GM18508 (cell line): ENCODE measurements around the gene ACACA.
"Not testable (repeated sequence)": the region's sequence is repeated elsewhere in the genome, so short reads cannot be mapped to it uniquely, and the experiment has no call there.

Experiments
- ATAC-seq: cut with Tn5 transposase; IDR thresholded peaks from one replicate; pipeline ENCODE4 v1.9.1; 2021; ENCODE audit warnings: moderate number of reproducible peaks; ENCODE audit not compliant: insufficient read depth, unreplicated experiment

The ACACA gene

DNA sequence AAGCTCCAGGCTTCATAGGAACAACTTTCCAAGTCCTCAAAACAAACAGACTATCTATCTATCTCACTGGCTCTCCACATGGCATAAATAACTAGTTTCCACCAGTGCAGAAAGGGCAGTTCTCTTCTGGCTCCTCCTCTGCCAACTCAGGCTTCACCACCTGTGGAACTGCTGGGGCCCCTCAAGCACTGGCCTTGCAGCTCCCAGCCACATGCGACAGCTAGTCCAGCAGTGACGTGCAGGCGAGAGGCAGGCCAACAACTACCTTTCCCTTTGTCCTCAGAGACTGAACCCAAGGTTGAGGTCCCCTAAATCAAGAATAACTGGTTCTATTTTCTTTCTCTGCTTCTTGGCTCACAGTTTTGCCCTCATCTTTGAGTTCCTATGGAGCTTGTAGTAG lies 320.3 kb downstream of the ACACA start:
- ATAC-seq, result no peak

DNA sequence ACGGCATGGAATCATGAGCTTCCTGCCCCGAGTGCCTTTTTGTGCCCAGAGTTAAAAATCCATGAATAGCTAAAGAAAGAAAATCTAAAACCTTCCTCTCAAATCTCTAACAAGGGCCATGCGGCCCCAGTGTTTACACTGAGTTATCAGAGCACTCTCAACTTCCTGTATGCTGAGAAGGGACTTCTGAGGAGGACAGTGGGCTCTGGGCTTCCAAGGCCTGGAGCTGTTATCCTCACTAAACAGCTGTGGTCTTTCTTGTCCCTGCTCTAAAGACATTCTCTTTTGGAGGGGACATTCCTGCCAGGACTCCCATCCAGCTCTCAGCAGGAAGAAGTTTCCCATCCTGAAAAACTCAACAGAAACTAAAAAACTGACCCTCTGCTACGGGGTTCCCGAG lies 322.3 kb downstream of the ACACA start:
- ATAC-seq, result no peak

DNA sequence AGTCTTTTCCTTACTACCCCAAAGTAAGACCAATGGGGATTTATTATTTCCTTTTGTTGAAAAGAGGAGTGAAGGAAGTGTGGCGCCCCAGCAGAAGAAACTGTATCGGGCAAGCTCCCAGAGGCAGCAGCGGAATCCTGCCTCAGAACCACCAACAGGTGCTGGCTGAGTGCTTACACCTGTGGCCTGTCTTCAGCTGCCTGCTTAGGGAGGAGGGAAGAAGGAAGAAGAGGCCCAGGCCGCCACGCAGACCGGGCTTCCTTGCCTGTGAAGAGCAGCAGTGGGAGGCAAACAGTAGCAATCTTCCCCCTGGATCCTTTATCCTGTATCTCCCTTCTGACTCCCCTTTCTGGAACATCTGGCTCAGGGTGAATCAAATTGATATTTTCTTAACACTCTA lies 323.2 kb downstream of the ACACA start:
- no peak for ATAC-seq

DNA sequence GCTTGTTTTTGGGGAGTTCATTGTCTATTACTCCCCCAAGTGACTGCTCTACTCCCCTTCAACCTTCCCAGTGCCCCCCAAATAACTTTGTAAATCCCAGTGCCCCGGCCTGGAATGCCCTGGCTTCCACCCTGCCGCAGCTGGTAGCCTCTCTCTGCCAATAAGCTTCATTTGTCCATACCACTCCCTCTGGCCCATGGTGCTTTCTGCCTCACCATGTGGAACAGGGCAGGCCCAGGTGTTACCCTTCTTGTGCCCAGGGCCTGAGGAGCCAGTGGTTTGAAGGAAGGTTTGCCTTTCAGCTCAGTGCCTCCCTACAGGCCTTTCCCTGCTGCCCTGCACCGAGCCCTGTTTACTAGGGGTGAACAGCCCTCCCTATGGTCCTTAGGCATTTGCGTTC lies 323.7 kb downstream of the ACACA start:
- ATAC-seq, result no peak

DNA sequence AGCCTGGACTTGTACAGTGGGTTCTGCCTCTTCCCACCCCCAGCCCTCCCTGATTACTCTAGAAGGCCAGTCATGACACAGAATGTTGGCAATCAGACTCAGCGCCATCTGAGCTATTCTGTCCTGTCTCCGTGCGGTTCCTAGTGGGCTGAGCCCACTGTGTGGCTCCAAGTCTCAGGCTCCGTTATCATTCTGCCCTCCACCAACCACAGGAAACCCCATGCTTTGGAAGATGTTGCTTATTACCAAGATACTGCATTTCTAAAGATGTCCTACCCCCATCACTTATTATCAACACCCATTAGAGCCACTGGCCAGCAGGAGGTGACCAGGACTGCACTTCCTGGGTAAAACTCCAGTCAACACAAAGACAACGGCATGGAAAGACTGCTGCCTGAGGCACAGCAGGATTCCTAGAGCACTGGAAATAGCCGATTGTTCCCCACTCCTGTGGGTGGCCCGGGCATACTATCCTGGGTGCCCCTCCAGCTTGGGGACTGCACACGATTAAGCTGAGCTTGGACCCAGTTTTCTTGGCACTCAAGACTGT lies 324.2 kb downstream of the ACACA start:
- ATAC-seq, result no peak

DNA sequence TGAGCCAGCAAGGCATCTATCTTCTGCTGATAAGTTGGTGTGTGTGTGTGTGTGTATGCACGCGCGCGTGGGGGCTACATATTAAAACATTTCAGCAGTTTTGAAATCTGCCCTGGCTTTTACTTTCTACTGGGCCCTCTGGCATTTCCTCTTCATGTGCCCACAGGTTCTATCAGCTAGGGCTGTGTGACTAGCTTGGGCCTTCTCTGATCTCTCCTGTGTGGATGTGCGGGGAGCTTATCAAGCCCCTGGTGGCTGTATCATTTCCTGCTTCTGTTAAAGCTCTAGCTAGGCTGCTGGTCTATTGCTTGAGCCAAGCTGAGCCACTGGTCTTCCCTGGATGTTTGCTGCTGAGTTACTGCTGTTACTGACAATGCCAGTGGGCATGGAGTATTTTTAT lies 325.3 kb downstream of the ACACA start:
- ATAC-seq, result no peak

DNA sequence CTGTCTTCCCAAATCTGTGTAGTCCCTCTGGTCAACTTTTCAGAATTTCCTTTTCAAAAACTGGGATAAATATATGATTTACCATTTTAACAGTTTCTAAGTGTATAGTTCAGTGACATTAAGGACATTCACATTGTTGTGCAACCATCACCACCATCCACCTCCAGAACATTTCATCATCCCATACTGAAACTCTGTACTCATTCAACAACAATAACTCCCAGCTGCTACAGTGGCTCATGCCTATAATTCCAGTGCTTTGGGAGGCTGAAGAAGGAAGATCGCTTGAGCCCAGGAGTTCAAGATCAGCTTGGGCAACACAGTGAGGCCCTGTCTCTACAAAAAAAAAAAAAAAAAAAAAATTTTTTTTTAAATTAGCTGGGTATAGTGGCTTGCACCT lies 326.9 kb downstream of the ACACA start:
- ATAC-seq, result no peak

DNA sequence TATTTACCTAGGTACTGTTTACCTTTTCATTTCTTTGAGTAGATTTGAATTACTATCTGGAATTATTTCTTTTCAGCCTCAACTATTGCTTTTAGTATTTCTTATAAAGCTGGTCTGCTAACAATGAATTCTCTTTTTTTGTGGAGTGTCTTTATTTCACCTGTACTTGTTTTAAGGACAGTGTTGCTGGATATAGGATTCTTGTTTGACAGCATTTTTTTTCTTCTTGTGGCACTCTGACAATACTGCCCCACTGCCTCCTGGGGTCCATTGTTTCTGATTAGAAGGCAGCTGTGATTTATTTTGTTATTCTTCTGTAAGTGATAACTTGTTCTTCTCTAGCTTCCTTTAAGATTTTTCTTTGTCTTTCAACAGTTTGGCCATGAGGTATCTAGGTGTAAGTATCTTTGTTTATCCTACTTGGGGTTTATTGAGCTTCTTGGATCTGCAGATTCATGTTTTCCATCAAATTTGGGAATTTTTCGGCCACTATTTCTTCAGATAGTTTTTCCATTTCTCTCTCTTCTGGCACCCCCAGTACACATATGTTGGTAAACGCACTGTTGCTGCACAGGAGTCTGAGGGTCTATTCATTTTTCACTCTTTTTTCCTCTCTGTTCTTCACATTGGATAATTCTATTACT lies 327.4 kb downstream of the ACACA start:
- no peak for ATAC-seq

DNA sequence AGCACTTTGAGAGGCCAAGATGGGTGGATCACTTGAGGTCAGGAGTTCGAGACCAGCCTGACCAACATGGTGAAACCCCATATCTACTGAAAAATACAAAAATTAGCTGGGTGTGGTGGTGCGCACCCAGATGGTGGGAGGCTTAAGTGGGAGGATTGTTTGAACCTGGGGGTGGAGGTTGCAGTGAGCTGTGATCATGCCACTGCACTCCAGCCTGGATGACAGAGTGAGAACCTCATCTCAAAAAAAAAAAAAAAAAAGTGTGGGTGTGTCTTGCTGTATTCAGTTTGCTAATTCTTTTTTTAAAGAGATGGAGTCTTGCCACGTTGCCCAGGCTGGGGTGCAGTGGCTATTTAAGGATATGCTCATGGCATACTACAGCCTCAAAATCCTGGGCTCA lies 333.2 kb downstream of the ACACA start:
- ATAC-seq, result not testable (repeated sequence)

DNA sequence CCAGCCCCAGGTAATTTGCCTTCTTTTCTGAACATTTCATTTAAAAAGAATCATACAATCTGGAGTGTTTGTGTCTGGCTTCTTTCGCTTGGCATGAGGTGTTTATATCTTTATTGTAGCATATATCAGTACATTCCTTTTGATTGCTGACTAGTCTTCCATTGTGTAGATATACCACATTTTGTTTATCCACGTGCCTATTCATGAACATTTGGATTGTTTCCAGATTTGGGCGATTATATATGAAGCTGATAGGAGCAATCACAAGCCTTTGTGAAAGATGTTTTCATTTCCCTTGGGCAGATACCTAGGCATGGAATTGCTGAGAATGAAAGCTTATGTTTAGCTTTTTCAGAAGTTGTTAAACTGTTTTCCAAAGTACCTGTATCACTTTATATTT lies 337.5 kb downstream of the ACACA start:
- ATAC-seq, result no peak

DNA sequence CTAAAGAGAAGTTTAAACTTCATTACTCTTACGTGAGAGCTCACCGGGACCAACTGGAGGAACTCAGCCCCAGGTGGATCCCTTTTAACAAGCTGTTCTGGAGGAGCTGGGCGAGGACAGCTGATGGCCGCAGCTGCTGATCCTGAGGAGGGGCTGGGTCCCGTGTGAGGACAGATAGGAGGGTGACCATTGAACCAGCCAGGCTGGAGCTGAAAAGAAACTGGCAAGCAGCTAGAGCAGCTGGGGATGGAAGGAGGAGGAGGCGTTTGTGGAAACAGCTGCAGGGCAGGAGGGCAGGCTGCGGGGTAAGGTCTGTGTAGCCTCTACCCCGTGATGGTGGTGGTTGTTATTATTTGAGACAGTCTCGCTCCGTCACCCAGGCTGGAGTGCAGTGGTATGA lies 338.4 kb downstream of the ACACA start:
- ATAC-seq, result no peak

DNA sequence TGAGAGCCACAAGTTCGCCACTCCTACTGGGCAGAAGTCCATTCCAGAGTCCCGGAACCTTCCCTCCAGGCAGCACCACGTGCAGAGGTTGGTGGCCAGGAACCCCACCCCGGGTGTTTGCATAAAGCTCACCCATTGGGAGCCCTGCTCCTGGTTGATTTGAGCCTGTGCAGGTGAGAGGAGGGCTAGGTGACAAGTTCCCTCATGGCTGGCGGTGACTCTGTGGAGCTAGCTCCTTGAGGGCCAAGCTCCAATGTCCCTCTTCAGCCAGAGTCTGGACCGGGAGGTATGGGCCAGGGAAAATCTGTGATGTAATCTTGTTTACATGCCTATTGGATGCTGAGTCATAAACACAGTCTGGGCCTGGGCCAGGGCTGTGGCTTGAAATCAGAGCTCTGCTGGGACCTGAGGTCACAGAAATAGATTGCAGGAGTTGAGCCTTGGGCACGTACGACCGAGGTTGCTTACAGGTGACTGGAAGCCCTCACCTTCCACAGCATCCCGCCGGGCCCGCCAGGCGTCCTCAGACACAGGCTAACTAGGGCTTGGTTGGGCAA lies 339.0 kb downstream of the ACACA start:
- ATAC-seq, result no peak

DNA sequence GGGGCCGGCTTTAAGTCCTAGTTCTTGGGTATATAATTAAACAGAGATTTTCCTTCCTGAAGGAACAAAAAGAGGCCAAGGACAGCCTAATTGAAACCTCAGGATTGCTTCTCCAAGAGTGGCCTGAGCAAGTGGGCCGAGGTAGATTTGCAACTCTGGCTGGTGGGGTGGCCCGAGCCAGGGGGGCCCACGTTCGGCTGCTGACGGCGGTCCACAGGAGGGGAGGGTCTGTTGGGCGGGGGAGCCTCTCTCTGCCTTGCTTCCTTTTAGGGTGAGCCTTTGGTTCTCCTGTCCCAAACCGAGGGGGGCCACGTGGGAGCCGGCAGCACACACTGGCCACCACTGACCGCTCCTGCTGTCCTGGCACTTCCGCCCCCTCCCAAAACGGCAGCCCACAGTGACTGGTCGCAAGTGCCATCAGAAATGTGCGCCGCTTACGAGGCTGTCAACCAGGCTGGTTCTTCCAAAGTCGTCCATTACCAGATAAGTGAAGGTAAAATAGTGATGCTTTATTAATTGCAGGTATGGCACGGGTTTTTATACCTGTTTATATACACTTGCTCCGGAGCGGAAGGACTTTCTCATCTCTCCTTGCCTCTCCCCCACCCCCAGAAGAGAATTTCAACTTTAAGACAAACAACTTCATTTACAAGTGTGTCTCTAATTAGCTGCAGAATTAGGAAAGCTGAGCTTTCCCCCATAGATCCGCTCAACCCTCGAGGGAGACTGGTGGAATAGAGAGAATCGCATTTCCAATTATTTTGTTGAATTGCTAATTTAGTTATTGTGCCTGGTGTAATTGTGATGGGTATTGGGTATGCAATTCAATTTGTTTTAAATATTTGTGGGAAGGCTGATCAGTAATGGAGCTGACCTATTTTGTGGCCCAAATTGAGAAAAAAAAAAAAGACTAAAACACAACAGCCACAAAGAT lies 340.0 kb downstream of the ACACA start:
- no peak for ATAC-seq

DNA sequence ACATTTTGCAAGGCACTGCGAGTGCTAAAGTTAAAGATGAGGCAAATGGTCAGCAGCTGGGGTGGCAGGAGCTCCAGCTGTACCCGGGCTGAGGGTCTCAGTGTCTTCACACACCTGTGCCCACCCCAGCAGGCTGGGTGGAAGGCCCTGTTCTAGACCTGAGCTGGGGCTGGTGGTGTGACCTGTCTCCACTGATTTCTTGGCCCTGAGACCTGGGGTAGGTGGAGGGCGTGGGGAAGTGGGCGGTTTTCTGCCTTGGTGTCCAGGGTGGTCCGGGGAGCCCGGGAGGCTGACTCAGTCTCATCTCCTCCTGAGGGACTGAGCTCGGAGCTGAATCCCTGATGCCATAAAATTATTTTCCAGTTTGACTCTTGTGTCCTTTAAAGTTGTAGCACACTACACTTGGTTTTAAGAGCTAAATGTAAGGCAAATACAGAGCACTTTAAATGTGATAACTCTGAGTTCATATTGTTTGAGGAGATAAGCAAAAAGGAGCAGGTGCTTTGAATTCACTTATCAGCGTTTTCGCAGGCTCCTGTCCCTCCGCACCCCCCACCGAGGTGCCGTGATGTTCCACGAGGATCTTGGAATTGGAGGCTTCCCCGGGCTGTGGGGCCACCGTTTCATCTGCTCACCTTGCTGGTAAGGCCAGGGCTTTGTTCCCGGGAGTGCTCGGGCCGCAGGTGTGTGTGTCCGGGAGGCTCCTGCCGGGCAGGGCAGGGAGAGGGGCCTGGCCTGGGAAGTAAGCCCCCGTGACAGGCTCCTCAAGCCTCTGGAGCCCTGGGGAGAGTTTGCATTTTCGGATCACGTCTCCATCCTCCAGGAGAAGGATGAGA lies 340.9 kb downstream of the ACACA start:
- no peak for ATAC-seq

DNA sequence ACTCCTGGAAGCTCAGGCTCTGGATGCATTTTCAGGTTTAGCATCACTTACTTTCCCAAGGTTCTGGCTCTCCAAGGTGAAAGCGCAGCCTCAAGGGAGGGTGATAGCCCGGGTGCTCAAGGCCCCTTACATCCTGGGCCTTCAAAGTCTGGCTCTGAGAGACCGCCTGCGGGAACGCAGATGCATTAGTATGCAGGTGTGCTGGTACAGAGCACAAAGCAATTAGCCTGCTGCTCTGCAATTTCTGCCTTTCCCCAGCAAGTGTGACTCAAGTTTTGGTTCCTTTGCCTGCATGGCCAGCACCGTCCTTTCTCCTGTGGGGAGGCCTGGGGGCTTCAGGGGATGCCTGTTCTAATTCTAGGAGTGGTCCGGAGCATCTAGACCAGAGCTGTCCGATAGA lies 341.7 kb downstream of the ACACA start:
- ATAC-seq, result no peak

DNA sequence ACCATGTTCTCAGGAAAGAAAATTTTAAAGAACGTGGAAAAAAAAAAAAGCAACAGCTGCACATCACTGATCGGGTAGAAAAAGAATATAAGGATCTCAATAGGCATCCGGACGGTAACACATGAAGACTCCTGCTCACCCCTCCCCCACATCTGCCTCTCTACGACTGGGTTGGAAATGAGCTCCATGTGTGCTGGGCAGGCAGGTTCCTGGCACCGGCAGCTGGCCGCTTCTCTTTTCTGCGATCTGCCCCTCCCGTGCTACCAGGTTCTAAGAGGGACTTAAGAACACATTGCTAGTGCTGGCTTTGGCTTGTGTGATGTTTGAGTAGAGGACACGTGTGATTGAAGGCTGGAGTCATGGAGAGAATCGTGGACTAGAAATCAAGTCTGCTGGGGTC lies 342.4 kb downstream of the ACACA start:
- ATAC-seq, result no peak

DNA sequence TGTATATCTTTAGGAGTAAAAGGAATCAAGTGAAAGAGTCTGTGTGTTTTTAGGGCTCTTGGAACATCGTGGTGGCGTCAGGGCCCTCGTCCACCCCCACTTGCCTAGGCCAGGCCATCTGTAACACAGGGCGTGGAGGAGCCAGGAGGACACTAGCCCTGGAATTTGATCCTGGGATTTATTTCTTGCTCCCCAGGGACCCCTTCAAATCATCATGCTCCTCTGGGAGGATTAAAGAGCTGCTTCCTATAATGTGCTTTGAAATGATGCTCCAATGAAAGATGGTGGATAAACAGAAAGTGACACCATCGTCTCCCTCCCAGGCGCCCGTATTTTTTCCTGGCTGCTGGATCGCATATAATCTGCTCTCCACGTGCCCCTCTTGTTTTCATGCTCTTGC lies 344.6 kb downstream of the ACACA start:
- ATAC-seq, result no peak

DNA sequence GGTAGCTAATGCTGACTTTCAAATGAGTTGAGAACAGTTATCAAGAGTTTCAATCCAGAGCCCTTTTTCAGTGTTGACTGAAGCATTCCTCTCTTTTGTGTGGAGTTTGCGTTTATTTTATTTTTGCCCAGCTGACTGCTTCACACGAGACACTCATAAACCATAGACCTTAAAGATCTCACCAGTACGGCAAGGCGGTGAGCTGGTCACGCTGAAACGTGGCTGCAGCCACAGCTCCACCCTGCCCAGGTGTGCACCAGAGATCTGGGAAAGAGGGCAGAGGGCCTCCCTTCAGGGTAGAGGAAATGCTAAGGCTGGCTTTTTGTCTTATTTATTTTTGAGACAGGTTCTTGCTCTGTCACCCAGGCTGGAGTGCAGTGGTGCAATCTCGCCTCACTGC lies 345.7 kb downstream of the ACACA start:
- ATAC-seq, result no peak

DNA sequence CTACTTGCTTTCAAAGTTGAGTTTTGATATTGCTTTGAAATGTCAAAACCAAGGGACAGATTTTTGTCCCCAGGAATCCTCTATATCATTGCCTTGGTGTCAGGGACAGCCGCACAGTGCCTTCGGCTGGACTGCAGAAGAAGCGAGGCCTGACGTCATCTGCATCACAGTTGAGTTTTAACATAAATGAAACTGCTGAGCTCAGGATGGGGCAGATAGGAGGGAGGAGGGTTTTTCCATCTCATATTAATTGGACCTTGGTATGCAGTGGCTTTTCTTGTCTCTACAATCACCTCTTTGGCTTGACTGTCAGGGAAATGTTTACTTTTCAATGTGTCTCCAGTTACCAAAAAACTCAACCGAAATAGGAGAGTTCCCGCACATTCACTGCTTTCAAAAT lies 346.5 kb downstream of the ACACA start:
- no peak for ATAC-seq

DNA sequence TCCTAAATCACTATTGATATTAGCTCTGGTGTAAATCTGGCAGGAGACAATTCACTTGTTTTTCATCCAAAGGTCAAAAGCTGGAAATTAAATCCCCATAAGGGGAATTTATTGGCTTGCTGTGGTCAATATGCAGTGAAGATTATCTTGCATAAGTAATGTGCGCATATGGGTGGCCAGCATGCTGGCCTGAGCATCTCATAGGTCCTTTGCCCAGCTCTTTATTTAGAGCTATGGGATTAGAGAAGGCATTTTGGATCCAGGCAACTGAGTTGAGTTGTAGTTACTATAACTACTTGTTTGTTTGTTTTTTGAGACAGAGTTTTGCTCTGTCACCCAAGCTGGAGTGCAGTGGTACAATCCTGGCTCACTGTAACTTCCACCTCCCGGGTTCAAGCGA lies 347.1 kb downstream of the ACACA start:
- ATAC-seq, result no peak
